K562 (cell line): ENCODE results near the gene DPAGT1.
A peak's percentile ranks its signal among the peaks of the same experiment; 100 is the strongest.

Experiments
- BACH1 ChIP-seq: fragments of 200-800 bp; sonication (Bioruptor generic); IDR thresholded peaks from 2 replicates; pipeline ENCODE4 v1.6.1; 2016; ENCODE audit warnings: missing genetic modification characterization, missing compliant biosample characterization
- BRCA1 ChIP-seq, 2 experiments: fragments of 450-650 bp in 1 of 2; sonication (generic) in 1 of 2; formaldehyde crosslinking in 1 of 2; IDR thresholded peaks; 2 replicates each; pipeline versions ENCODE4 v1.5.0 to v1.6.1; 2017 to 2020; ENCODE audit warnings: mild to moderate bottlenecking in 1 of 2, missing genetic modification reagents in 1 of 2
- C11orf30 ChIP-seq: fragments of 450-650 bp; IDR thresholded peaks from 2 replicates; pipeline ENCODE4 v1.6.1; 2016; ENCODE audit warnings: low read depth, mild to moderate bottlenecking
- CTCFL ChIP-seq: IDR thresholded peaks from 2 replicates; pipeline ENCODE4 v1.6.1; 2011; ENCODE audit warnings: borderline replicate concordance, low read depth, mild to moderate bottlenecking, moderate library complexity, low read length; ENCODE audit not compliant: insufficient read depth, poor library complexity, severe bottlenecking
- DIDO1 ChIP-seq: fragments of 450-650 bp; IDR thresholded peaks from 2 replicates; pipeline ENCODE4 v1.6.1; 2016; ENCODE audit warnings: low read depth, missing biosample characterization, missing genetic modification characterization
- EP300 ChIP-seq: IDR thresholded peaks from 2 replicates; pipeline ENCODE4 v1.6.1; 2012; ENCODE audit warnings: low read length, improper control_type of control experiment
- EZH2 ChIP-seq: IDR thresholded peaks from 2 replicates; pipeline ENCODE4 v1.6.1; 2012; ENCODE audit warnings: low read depth, mild to moderate bottlenecking, inconsistent platforms, low read length, borderline replicate concordance
- KLF1 ChIP-seq: fragments of 450-650 bp; IDR thresholded peaks from 2 replicates; pipeline ENCODE4 v1.6.1; 2016; ENCODE audit warnings: missing genetic modification characterization, missing compliant biosample characterization
- POLR2A ChIP-seq: fragments of 450-650 bp; conservative IDR thresholded peaks from 2 replicates; pipeline ENCODE4 v1.6.1; 2016
- RAD51 ChIP-seq: fragments of 450-650 bp; IDR thresholded peaks from 2 replicates; pipeline ENCODE4 v1.7.1; 2016; ENCODE audit warnings: low read depth, mild to moderate bottlenecking, borderline replicate concordance
- REST ChIP-seq, 2 experiments: fragments of 450-650 bp; formaldehyde crosslinking in 1 of 2; IDR thresholded peaks; 2 replicates each; pipeline versions ENCODE4 v1.4.0 to v1.6.1; 2014 to 2020; ENCODE audit warnings: mild to moderate bottlenecking in 2 of 2, borderline replicate concordance in 1 of 2, low read depth in 1 of 2
- TF ChIP-seq, protein P1 (sequence below), 3 experiments: IDR thresholded peaks in 2 of 3; conservative IDR thresholded peaks in 1 of 3; 2 replicates each; pipeline ENCODE4 v1.5.1; 2011 to 2012; ENCODE audit warnings: low read length in 3 of 3, mild to moderate bottlenecking in 3 of 3, control low read depth in 2 of 3, improper control_type of control experiment in 1 of 3, inconsistent platforms in 1 of 3, low read depth in 1 of 3, mixed read lengths in 1 of 3, moderate library complexity in 1 of 3; ENCODE audit not compliant: insufficient read depth in 2 of 3
- TF ChIP-seq, protein P2 (sequence below): sonication (generic); IDR thresholded peaks from 2 replicates; pipeline ENCODE4 v1.6.1; 2016

- TF ChIP-seq RAD51 (no peak), POLR2A (no peak), EP300 (peak; percentile 28; the same call in 1 of the 2 replicates), CTCFL (no peak), REST (IDR thresholded peaks at IDR 0.05; ENCODE audit: borderline replicate concordance) (no peak), REST (CRISPR knock-in tag; IDR thresholded peaks at IDR 0.05; ENCODE audit: low read depth) (no peak), C11orf30 (peak; percentile 94), DIDO1 (tag) (no peak), BACH1 (tag) (no peak), BRCA1 (IDR thresholded peaks at IDR 0.05) (no peak), BRCA1 (CRISPR knock-in tag; IDR thresholded peaks at IDR 0.05) (no peak), KLF1 (no peak), EZH2 (no peak)
- TF ChIP-seq, protein P1, sequence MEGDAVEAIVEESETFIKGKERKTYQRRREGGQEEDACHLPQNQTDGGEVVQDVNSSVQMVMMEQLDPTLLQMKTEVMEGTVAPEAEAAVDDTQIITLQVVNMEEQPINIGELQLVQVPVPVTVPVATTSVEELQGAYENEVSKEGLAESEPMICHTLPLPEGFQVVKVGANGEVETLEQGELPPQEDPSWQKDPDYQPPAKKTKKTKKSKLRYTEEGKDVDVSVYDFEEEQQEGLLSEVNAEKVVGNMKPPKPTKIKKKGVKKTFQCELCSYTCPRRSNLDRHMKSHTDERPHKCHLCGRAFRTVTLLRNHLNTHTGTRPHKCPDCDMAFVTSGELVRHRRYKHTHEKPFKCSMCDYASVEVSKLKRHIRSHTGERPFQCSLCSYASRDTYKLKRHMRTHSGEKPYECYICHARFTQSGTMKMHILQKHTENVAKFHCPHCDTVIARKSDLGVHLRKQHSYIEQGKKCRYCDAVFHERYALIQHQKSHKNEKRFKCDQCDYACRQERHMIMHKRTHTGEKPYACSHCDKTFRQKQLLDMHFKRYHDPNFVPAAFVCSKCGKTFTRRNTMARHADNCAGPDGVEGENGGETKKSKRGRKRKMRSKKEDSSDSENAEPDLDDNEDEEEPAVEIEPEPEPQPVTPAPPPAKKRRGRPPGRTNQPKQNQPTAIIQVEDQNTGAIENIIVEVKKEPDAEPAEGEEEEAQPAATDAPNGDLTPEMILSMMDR (IDR thresholded peaks at IDR 0.05 in 2 of 3, conservative IDR thresholded peaks at IDR 0.05 in 1 of 3; ENCODE audit: insufficient read depth in 2 of 3, low read depth in 1 of 3, low read length in 3 of 3), result no peak
- TF ChIP-seq, protein P2, sequence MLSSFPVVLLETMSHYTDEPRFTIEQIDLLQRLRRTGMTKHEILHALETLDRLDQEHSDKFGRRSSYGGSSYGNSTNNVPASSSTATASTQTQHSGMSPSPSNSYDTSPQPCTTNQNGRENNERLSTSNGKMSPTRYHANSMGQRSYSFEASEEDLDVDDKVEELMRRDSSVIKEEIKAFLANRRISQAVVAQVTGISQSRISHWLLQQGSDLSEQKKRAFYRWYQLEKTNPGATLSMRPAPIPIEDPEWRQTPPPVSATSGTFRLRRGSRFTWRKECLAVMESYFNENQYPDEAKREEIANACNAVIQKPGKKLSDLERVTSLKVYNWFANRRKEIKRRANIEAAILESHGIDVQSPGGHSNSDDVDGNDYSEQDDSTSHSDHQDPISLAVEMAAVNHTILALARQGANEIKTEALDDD, result no peak
Observed at GRCh38 chr11:119062779-119063178, 38.9 kb downstream of the DPAGT1 start.
